Loucy (cell line): Measurements from ENCODE around the gene TSPYL6.

Experiments used
- H2AFZ ChIP-seq: fragments of 200-600 bp; sonication (generic); 2 replicates; pipeline ENCODE4 v1.6.0; 2016; ENCODE audit warnings: antibody characterized with exemption, mild to moderate bottlenecking, low read length, moderate library complexity
- H3F3A ChIP-seq: fragments of 200-600 bp; 2 replicates; pipeline ENCODE4 v1.6.0; 2016; ENCODE audit warnings: antibody characterized with exemption, low read depth, mild to moderate bottlenecking
- H3K27me3 ChIP-seq: fragments of 200-600 bp; sonication (generic); 2 replicates; pipeline ENCODE4 v1.6.1; 2014; ENCODE audit warnings: low read length, mild to moderate bottlenecking; ENCODE audit not compliant: insufficient read depth, poor library complexity, severe bottlenecking
- H3K36me3 ChIP-seq: fragments of 200-600 bp; sonication (generic); 2 replicates; pipeline ENCODE4 v1.6.1; 2016; ENCODE audit warnings: low read length; ENCODE audit not compliant: insufficient read depth
- H3K4me1 ChIP-seq: fragments of 200-600 bp; sonication (generic); 2 replicates; pipeline ENCODE4 v1.5.1; 2014; ENCODE audit warnings: low read length, mild to moderate bottlenecking; ENCODE audit not compliant: insufficient read depth, poor library complexity, severe bottlenecking
- H3K4me2 ChIP-seq: fragments of 200-600 bp; sonication (generic); 2 replicates; pipeline ENCODE4 v1.6.0; 2014; ENCODE audit warnings: antibody characterized with exemption, low read length, low read depth, mild to moderate bottlenecking; ENCODE audit not compliant: poor library complexity, severe bottlenecking
- H3K4me3 ChIP-seq: fragments of 200-600 bp; sonication (generic); 2 replicates; pipeline ENCODE4 v1.5.1; 2014; ENCODE audit warnings: low read length, mild to moderate bottlenecking, mixed read lengths; ENCODE audit not compliant: poor library complexity, severe bottlenecking
- H3K79me2 ChIP-seq: fragments of 200-600 bp; sonication (generic); 2 replicates; pipeline ENCODE4 v1.6.1; 2014; ENCODE audit warnings: low read length; ENCODE audit not compliant: insufficient read depth
- H3K9ac ChIP-seq: fragments of 200-600 bp; sonication (generic); 2 replicates; pipeline ENCODE4 v1.6.0; 2014; ENCODE audit warnings: mild to moderate bottlenecking, low read depth, low read length, moderate library complexity; ENCODE audit not compliant: poor library complexity, severe bottlenecking
- H3K9me2 ChIP-seq: fragments of 200-600 bp; sonication (generic); replicated peaks from 2 replicates; pipeline ENCODE4 v1.6.1; 2016; ENCODE audit warnings: low read depth, low read length, mixed read lengths
- H3K9me3 ChIP-seq: fragments of 200-600 bp; sonication (generic); 2 replicates; pipeline ENCODE4 v1.6.1; 2014; ENCODE audit warnings: mild to moderate bottlenecking, antibody characterized with exemption, low read length, low read depth; ENCODE audit not compliant: insufficient read depth
- H4K20me1 ChIP-seq: fragments of 200-600 bp; sonication (generic); 2 replicates; pipeline ENCODE4 v1.6.0; 2014; ENCODE audit warnings: antibody characterized with exemption, low read length, mild to moderate bottlenecking; ENCODE audit not compliant: insufficient read depth, poor library complexity, severe bottlenecking
- CTCF ChIP-seq: fragments of 200-600 bp; sonication (generic); conservative IDR thresholded peaks from 2 replicates; pipeline ENCODE4 v1.5.1; 2014; ENCODE audit warnings: mild to moderate bottlenecking, antibody characterized with exemption, low read length
- EZH2phosphoT487 ChIP-seq: fragments of 200-600 bp; IDR thresholded peaks from 2 replicates; pipeline ENCODE4 v1.6.1; 2018; ENCODE audit warnings: antibody characterized with exemption, mild to moderate bottlenecking, moderate library complexity, borderline replicate concordance

Gene TSPYL6

GRCh38 chr2:54262015-54262765 lies 6.2 kb upstream of the TSPYL6 start:
- H3K79me2 ChIP-seq = no peaks in the 10 kb centered on the region
- H3K27me3 ChIP-seq = no peaks in the 10 kb centered on the region
- no peak overlapping the region for H2AFZ ChIP-seq
- no peak overlapping the region for H3K4me3 ChIP-seq
- H3K4me1 ChIP-seq = no peaks in the 10 kb centered on the region
- H3K9me2 ChIP-seq = no peaks in the 10 kb centered on the region
- H3K9ac ChIP-seq = no peak overlapping the region
- no peaks in the 10 kb centered on the region for H3F3A ChIP-seq
- no peaks in the 10 kb centered on the region for H4K20me1 ChIP-seq
- no peak overlapping the region for H3K4me2 ChIP-seq
- TF ChIP-seq CTCF (no peak), EZH2phosphoT487 (no peak)
- H3K9me3 ChIP-seq = no peaks in the 10 kb centered on the region
- no peaks in the 10 kb centered on the region for H3K36me3 ChIP-seq

GRCh38 chr2:54261537-54261936 lies 5.5 kb upstream of the TSPYL6 start:
- Histone ChIP-seq H3K4me1 (no peaks in the 10 kb centered on the region), H3F3A (no peaks in the 10 kb centered on the region), H3K9me2 (no peaks in the 10 kb centered on the region), H3K9ac (no peak overlapping the region), H3K79me2 (no peaks in the 10 kb centered on the region), H3K27me3 (no peaks in the 10 kb centered on the region), H3K36me3 (no peaks in the 10 kb centered on the region), H2AFZ (no peak overlapping the region), H3K4me2 (no peak overlapping the region), H3K4me3 (no peak overlapping the region), H3K9me3 (no peaks in the 10 kb centered on the region), H4K20me1 (no peaks in the 10 kb centered on the region)
- TF ChIP-seq EZH2phosphoT487 (no peak), CTCF (no peak)

GRCh38 chr2:54260241-54260595 lies 4.2 kb upstream of the TSPYL6 start:
- H3K4me3 ChIP-seq = no peak overlapping the region
- H3K4me2 ChIP-seq = no peak overlapping the region
- H3F3A ChIP-seq = no peaks in the 10 kb centered on the region
- H3K9me2 ChIP-seq = no peaks in the 10 kb centered on the region
- H3K27me3 ChIP-seq = no peaks in the 10 kb centered on the region
- TF ChIP-seq CTCF (no peak), EZH2phosphoT487 (no peak)
- H3K9ac ChIP-seq = no peak overlapping the region
- no peaks in the 10 kb centered on the region for H3K4me1 ChIP-seq
- no peaks in the 10 kb centered on the region for H4K20me1 ChIP-seq
- H3K9me3 ChIP-seq = no peaks in the 10 kb centered on the region
- H2AFZ ChIP-seq = no peak overlapping the region
- no peaks in the 10 kb centered on the region for H3K79me2 ChIP-seq
- no peaks in the 10 kb centered on the region for H3K36me3 ChIP-seq
